HepG2 (cell line): Measurements from ENCODE around the gene SMC6. TPM values are rescaled to one million over a fixed set of nuclear protein-coding genes. Genes with fewer than 3 reads are reported as not detected.
A peak's percentile ranks its signal among the peaks of the same experiment; 100 is the strongest.

Experiments used
- ATAC-seq: fragments of 200-7000 bp; cut with Tn5 transposase; 3 replicates; pipeline ENCODE4 v1.9.1; 2020; ENCODE audit warnings: mild to moderate bottlenecking, moderate library complexity
- BruUV-seq: library from RNA; stranded (reverse); fragments of 400-500 nt; replicated peaks from 2 replicates; lab custom pipeline; 2021; lab: Mats Ljungman, UMichigan
- CTCF ChIA-PET: fragments of 300-600 bp; formaldehyde crosslinking; extraction: SDS; loops from one replicate; lab custom pipeline; 2021; ENCODE audit warnings: low total read pairs, inconsistent platforms, low intra/inter-chr PET ratio; lab: Yijun Ruan, JAX
- POLR2A ChIA-PET: fragments of 350-600 bp; sonication (Branson Sonifier 250); formaldehyde crosslinking; loops from one replicate; lab custom pipeline; 2020; ENCODE audit warnings: antibody characterized with exemption, inconsistent platforms; lab: Yijun Ruan, JAX
- DNase-seq: peaks from one replicate; pipeline ENCODE4 v3.0.0-alpha.2; 2015; ENCODE audit warnings: low spot score
- FAIRE-seq: peaks from 3 replicates; lab custom pipeline; 2011; peaks lifted over from hg19 to GRCh38; lab: Jason Lieb, UNC
- H2AFZ ChIP-seq: one replicate; pipeline ENCODE4 v1.6.1; 2011; ENCODE audit warnings: low read length, inconsistent platforms
- H3K27ac ChIP-seq: fragments of 300-600 bp; 3 replicates; pipeline ENCODE4 v1.8.0; 2011; ENCODE audit warnings: mixed run types, mild to moderate bottlenecking, mixed read lengths, low read length, inconsistent platforms; ENCODE audit not compliant: insufficient read depth; ENCODE audit errors: extremely low read length
- H3K27me3 ChIP-seq, 2 experiments: fragments of 200-600 bp in 1 of 2; 2 replicates in 1 of 2; 3 replicates in 1 of 2; pipeline versions ENCODE4 v1.6.0 to v1.8.0; 2011; ENCODE audit warnings: low read length in 2 of 2, mild to moderate bottlenecking in 2 of 2, moderate library complexity in 2 of 2, inconsistent platforms in 1 of 2; ENCODE audit not compliant: insufficient read depth in 2 of 2, control insufficient read depth in 1 of 2
- H3K36me3 ChIP-seq, 2 experiments: fragments of 200-600 bp in 1 of 2; replicated peaks in 1 of 2; 2 replicates in 1 of 2; 3 replicates in 1 of 2; pipeline versions ENCODE4 v1.5.1 to v1.8.0; 2011; ENCODE audit warnings: low read length in 2 of 2, inconsistent platforms in 1 of 2; ENCODE audit not compliant: insufficient read depth in 2 of 2, control insufficient read depth in 1 of 2
- H3K4me1 ChIP-seq: 2 replicates; pipeline ENCODE4 v1.5.1; 2012; ENCODE audit warnings: low read length, inconsistent platforms; ENCODE audit not compliant: insufficient read depth
- H3K4me2 ChIP-seq: 2 replicates; pipeline ENCODE4 v1.6.0; 2011; ENCODE audit warnings: low read depth, low read length, inconsistent platforms
- H3K4me3 ChIP-seq, 3 experiments: fragments of 200-600 bp in 1 of 3; sonication (generic), shearing (Covaris generic) in 1 of 3; replicated peaks in 1 of 3; 2 replicates each; pipeline ENCODE4 v1.5.1; 2011 to 2016; ENCODE audit warnings: low read length in 3 of 3, inconsistent platforms in 2 of 3, low read depth in 2 of 3, mild to moderate bottlenecking in 2 of 3, control low read depth in 1 of 3, mixed read lengths in 1 of 3; ENCODE audit not compliant: insufficient read depth in 1 of 3
- H3K79me2 ChIP-seq: one replicate; pipeline ENCODE4 v1.6.1; 2011; ENCODE audit warnings: low read length, inconsistent platforms; ENCODE audit not compliant: insufficient read depth
- H3K9ac ChIP-seq: 2 replicates; pipeline ENCODE4 v1.6.0; 2011; ENCODE audit warnings: mild to moderate bottlenecking, low read depth, low read length, inconsistent platforms; ENCODE audit not compliant: insufficient read depth
- H3K9me3 ChIP-seq: 2 replicates; pipeline ENCODE4 v1.5.1; 2012; ENCODE audit warnings: mild to moderate bottlenecking, low read length
- H4K20me1 ChIP-seq: 2 replicates; pipeline ENCODE4 v1.6.0; 2011; ENCODE audit warnings: inconsistent platforms, mild to moderate bottlenecking, low read length, moderate library complexity; ENCODE audit not compliant: insufficient read depth
- ATF2 ChIP-seq: sonication (generic); formaldehyde crosslinking; IDR thresholded peaks from 2 replicates; pipeline ENCODE4 v1.4.0; 2020; ENCODE audit warnings: missing genetic modification reagents
- CSRNP1 ChIP-seq: sonication (generic); formaldehyde crosslinking; IDR thresholded peaks from 2 replicates; pipeline ENCODE4 v1.8.1; 2023; ENCODE audit warnings: mild to moderate bottlenecking, missing genetic modification reagents
- FOSL1 ChIP-seq: sonication (generic); formaldehyde crosslinking; IDR thresholded peaks from 2 replicates; pipeline ENCODE4 v1.9.0; 2021; ENCODE audit warnings: missing genetic modification reagents, borderline replicate concordance
- GZF1 ChIP-seq: sonication (generic); formaldehyde crosslinking; IDR thresholded peaks from 2 replicates; pipeline ENCODE4 v1.5.1; 2020; ENCODE audit warnings: mild to moderate bottlenecking, missing genetic modification reagents
- HNF4G ChIP-seq, 2 experiments: sonication (generic) in 1 of 2; formaldehyde crosslinking in 1 of 2; IDR thresholded peaks; 2 replicates each; pipeline versions ENCODE4 v1.4.0 to v1.6.1; 2011 to 2020; ENCODE audit warnings: borderline replicate concordance in 2 of 2, low read depth in 2 of 2, mild to moderate bottlenecking in 2 of 2, low read length in 1 of 2, missing genetic modification reagents in 1 of 2, moderate library complexity in 1 of 2
- KDM5B ChIP-seq: sonication (generic); formaldehyde crosslinking; IDR thresholded peaks from 2 replicates; pipeline ENCODE4 v1.4.0; 2020; ENCODE audit warnings: missing genetic modification reagents, mild to moderate bottlenecking, borderline replicate concordance
- KLF16 ChIP-seq, 2 experiments: sonication (generic) in 1 of 2; formaldehyde crosslinking in 1 of 2; IDR thresholded peaks; 2 replicates each; pipeline versions ENCODE4 v1.6.1 to v1.8.0; 2016 to 2023; ENCODE audit warnings: missing genetic modification reagents in 2 of 2, missing compliant biosample characterization in 1 of 2
- LCORL ChIP-seq, 2 experiments: fragments of 450-650 bp in 1 of 2; sonication (generic) in 1 of 2; formaldehyde crosslinking in 1 of 2; IDR thresholded peaks; 2 replicates each; pipeline versions ENCODE4 v1.5.0 to v1.6.1; 2017 to 2020; ENCODE audit warnings: antibody characterized with exemption in 1 of 2, missing genetic modification reagents in 1 of 2
- NFRKB ChIP-seq: fragments of 450-650 bp; IDR thresholded peaks from 2 replicates; pipeline ENCODE4 v1.6.1; 2017
- NR2F1 ChIP-seq, 2 experiments: fragments of 450-650 bp in 1 of 2; formaldehyde crosslinking in 1 of 2; IDR thresholded peaks; 2 replicates each; pipeline versions ENCODE4 v1.5.0 to v1.6.1; 2016 to 2020; ENCODE audit warnings: mild to moderate bottlenecking in 1 of 2, missing compliant biosample characterization in 1 of 2, missing genetic modification reagents in 1 of 2, moderate library complexity in 1 of 2
- PAX8 ChIP-seq: sonication (generic); formaldehyde crosslinking; IDR thresholded peaks from 2 replicates; pipeline ENCODE4 v1.8.0; 2022; ENCODE audit warnings: mild to moderate bottlenecking, missing genetic modification reagents, borderline replicate concordance
- ZNF12 ChIP-seq: sonication (generic); formaldehyde crosslinking; IDR thresholded peaks from 2 replicates; pipeline ENCODE4 v1.5.0; 2020; ENCODE audit warnings: missing genetic modification reagents
- ZNF335 ChIP-seq: sonication (generic); formaldehyde crosslinking; IDR thresholded peaks from 2 replicates; pipeline ENCODE4 v1.4.0; 2020; ENCODE audit warnings: missing genetic modification reagents
- ZNF552 ChIP-seq: sonication (generic); formaldehyde crosslinking; IDR thresholded peaks from 2 replicates; pipeline ENCODE4 v1.9.0; 2022; ENCODE audit warnings: missing genetic modification reagents, mild to moderate bottlenecking, borderline replicate concordance
- WGBS: methylation state at CpG from one replicate; pipeline ENCODE4 v1.1.6; 2017; ENCODE audit warnings: low lambda C conversion rate; 5-methylcytosine and 5-hydroxymethylcytosine counted together
- in situ Hi-C: cut with HindIII; loops from 2 replicates; pipeline ENCODE4 v1.10.0; 2017; ENCODE audit warnings: low pct_unique_long_range_greater_than_20kb; ENCODE audit not compliant: extremely low pct_ligation_motif_present
- intact Hi-C: fragments of 100-400 bp; cut with micrococcal nuclease; formaldehyde crosslinking; loops from one replicate; pipeline ENCODE4 v1.10.0; 2022; ENCODE audit not compliant: unreplicated experiment
- polyA plus RNA-seq, 8 experiments: library from polyadenylated mRNA; depleted of rRNA in 3 of 8; stranded (reverse) in 7 of 8; unstranded in 1 of 8; fragments of >200 nt; fragmentation: Illumina TruSeq in 4 of 8; extraction: Trizol in 4 of 8; gene quantifications; 2 replicates each; pipeline versions ENCODE4 v1.2.1 to v1.2.3, GENCODE V29; 2011 to 2016; ENCODE audit warnings: low read depth in 4 of 8, missing spikeins in 1 of 8, mixed read lengths in 1 of 8; ENCODE audit not compliant: insufficient read depth in 1 of 8
- total RNA-seq, 5 experiments: library from RNA; depleted of rRNA; stranded (reverse); fragments of >200 nt; fragmentation: Illumina TruSeq; extraction: Trizol; gene quantifications; 2 replicates each; pipeline ENCODE4 v1.2.3, GENCODE V29; 2016; ENCODE audit warnings: low read depth in 1 of 5
- TF ChIP-seq, protein P1 (sequence below): IDR thresholded peaks from 2 replicates; pipeline ENCODE4 v1.6.1; 2012; ENCODE audit warnings: low read length, improper control_type of control experiment

SMC6 gene
- total and polyA plus RNA-seq, 2 of the 13 experiments (the other 11 are each of a cell fraction or from before 2014, with no cell fraction given) = 18.9 to 55.3 TPM

- TF ChIP-seq, protein P1, sequence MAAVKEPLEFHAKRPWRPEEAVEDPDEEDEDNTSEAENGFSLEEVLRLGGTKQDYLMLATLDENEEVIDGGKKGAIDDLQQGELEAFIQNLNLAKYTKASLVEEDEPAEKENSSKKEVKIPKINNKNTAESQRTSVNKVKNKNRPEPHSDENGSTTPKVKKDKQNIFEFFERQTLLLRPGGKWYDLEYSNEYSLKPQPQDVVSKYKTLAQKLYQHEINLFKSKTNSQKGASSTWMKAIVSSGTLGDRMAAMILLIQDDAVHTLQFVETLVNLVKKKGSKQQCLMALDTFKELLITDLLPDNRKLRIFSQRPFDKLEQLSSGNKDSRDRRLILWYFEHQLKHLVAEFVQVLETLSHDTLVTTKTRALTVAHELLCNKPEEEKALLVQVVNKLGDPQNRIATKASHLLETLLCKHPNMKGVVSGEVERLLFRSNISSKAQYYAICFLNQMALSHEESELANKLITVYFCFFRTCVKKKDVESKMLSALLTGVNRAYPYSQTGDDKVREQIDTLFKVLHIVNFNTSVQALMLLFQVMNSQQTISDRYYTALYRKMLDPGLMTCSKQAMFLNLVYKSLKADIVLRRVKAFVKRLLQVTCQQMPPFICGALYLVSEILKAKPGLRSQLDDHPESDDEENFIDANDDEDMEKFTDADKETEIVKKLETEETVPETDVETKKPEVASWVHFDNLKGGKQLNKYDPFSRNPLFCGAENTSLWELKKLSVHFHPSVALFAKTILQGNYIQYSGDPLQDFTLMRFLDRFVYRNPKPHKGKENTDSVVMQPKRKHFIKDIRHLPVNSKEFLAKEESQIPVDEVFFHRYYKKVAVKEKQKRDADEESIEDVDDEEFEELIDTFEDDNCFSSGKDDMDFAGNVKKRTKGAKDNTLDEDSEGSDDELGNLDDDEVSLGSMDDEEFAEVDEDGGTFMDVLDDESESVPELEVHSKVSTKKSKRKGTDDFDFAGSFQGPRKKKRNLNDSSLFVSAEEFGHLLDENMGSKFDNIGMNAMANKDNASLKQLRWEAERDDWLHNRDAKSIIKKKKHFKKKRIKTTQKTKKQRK = no peak
- no peak for TF ChIP-seq CSRNP1 (CRISPR knock-in tag)
- TF ChIP-seq ZNF12 (CRISPR knock-in tag) = no peak
Measured at GRCh38 chr2:17800219-17800618, 46.6 kb upstream of the SMC6 start (continued).

DNA sequence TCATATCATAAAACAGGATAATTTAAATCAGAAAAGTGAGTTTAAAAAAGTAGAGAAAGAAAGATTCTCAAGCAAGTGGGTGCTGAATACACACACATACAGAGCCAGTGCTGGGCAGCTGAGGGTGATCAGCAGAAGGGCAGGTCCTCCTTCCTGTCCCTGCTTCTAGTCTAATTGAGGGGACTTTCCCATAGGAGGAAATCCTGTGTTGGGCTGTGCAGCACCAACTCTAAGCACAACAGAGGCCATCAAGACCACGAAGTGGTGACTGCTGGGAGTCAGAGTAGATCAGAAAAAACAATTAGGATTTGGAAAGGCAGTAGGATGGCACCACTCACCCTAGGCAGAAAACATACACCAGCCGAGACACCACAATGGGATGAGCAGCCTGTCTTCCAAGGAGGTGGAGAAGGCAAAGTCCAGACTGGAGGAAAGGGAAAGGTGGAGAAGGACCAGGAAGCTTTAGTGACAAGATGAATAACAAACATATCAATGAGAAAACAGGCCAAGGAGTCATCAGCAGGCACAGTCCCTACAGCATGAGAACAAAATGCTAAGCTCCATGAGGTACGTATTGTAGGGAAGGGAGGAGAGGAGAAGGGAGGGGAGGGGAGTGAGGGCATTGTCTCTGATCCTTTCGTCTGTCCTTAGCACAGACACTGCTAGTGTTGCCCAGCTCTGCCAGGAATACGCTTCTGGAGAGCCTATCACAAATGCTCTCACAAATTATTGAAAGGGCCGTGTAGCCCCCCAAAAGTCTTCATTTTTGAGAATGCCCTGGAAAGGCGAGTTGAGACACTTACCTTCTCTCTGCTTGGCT is 45.9 kb upstream of the SMC6 start:
- no peak overlapping the region for H2AFZ ChIP-seq
- peaks cover 24% of the 10 kb centered on the region for H3K4me1 ChIP-seq
- ChIA-PET POLR2A (no interaction called here), CTCF (interaction anchor here (0.5 kb wide), 1 partner anchor 329 kb away, joined by 3 read pairs; no protein-coding TSS in a partner anchor)
- no peaks in the 10 kb centered on the region for H3K79me2 ChIP-seq
- H3K4me3 ChIP-seq = no peak overlapping the region
- FAIRE-seq (no peak), DNase-seq (no peak), ATAC-seq (peak; percentile 28)
- peak overlapping the region; percentile 46 for H3K4me2 ChIP-seq
- in situ Hi-C loops = no loop called here
- H3K27me3 ChIP-seq = peaks cover 0 to 8% of the 10 kb centered on the region in 2 experiments; a peak in 3 of 5 replicates
- 27% methylated on average over 7 of the region's 7 CpGs for WGBS
- intact Hi-C loops = no loop called here
- no peak overlapping the region for H3K27ac ChIP-seq
- H3K9ac ChIP-seq = no peak overlapping the region
- H3K9me3 ChIP-seq = no peaks in the 10 kb centered on the region
- H4K20me1 ChIP-seq = no peaks in the 10 kb centered on the region
- TSS peak; percentile 71 for BruUV-seq
- no peaks in the 10 kb centered on the region for H3K36me3 ChIP-seq
- TF ChIP-seq KLF16 (CRISPR knock-in tag; IDR thresholded peaks at IDR 0.05) = no peak
- TF ChIP-seq HNF4G (IDR thresholded peaks at IDR 0.05; ENCODE audit: borderline replicate concordance, low read depth, low read length) = no peak
- no peak for TF ChIP-seq HNF4G (CRISPR knock-in tag; IDR thresholded peaks at IDR 0.05; ENCODE audit: borderline replicate concordance, low read depth)
- TF ChIP-seq NR2F1 (CRISPR knock-in tag; IDR thresholded peaks at IDR 0.05) = no peak
- no peak for TF ChIP-seq KDM5B
- no peak for TF ChIP-seq LCORL (IDR thresholded peaks at IDR 0.05)
- no peak for TF ChIP-seq LCORL (CRISPR knock-in tag; IDR thresholded peaks at IDR 0.05)
- no peak for TF ChIP-seq FOSL1 (CRISPR knock-in tag)
- TF ChIP-seq NFRKB = no peak
- TF ChIP-seq ZNF335 (CRISPR knock-in tag) = no peak
- no peak for TF ChIP-seq ATF2
- no peak for TF ChIP-seq GZF1 (CRISPR knock-in tag)
- no peak for TF ChIP-seq PAX8 (CRISPR knock-in tag)
- no peak for TF ChIP-seq ZNF552 (CRISPR knock-in tag)
